Limb (tissue), 2 donors: ENCODE results near the gene SLC26A6.

ENCODE experiments used
- DNase-seq, 2 donors: peaks; one replicate each; pipeline ENCODE4 v3.0.0-alpha.2; 2016; ENCODE audit errors: extremely low spot score in 2 of 2

The SLC26A6 gene

GRCh38 chr3:48661501-48662144 lies 26.4 kb upstream of the SLC26A6 start:
- peak; percentile 36 to 88 for DNase-seq

- DNase-seq, result no peak
Measured at GRCh38 chr3:48660800-48661400, 25.6 kb upstream of the SLC26A6 start.

GRCh38 chr3:48656841-48657281 lies 21.6 kb upstream of the SLC26A6 start:
- DNase-seq, result no peak

GRCh38 chr3:48656061-48656840 lies 21.0 kb upstream of the SLC26A6 start:
- peak; percentile 54 to 84 for DNase-seq

- no peak for DNase-seq
Measured at GRCh38 chr3:48655606-48656005, 20.3 kb upstream of the SLC26A6 start.

- no peak for DNase-seq
Measured at GRCh38 chr3:48655063-48655462, 19.8 kb upstream of the SLC26A6 start.

GRCh38 chr3:48652923-48653715 lies 17.9 kb upstream of the SLC26A6 start:
- no peak for DNase-seq

- DNase-seq, result no peak
Measured at GRCh38 chr3:48651771-48652170, 16.5 kb upstream of the SLC26A6 start.

- DNase-seq, result no peak
Measured at GRCh38 chr3:48650723-48651122, 15.5 kb upstream of the SLC26A6 start.

GRCh38 chr3:48648188-48648850 lies 13.1 kb upstream of the SLC26A6 start:
- DNase-seq, result no peak

GRCh38 chr3:48647714-48648113 lies 12.5 kb upstream of the SLC26A6 start:
- DNase-seq, result no peak

- DNase-seq, result no peak
Measured at GRCh38 chr3:48644898-48645760, 9.9 kb upstream of the SLC26A6 start.

- DNase-seq, result no peak
Measured at GRCh38 chr3:48642605-48643004, 7.3 kb upstream of the SLC26A6 start.

GRCh38 chr3:48641396-48641795 lies 6.1 kb upstream of the SLC26A6 start:
- DNase-seq, result no peak

- no peak for DNase-seq
Measured at GRCh38 chr3:48639944-48640606, 4.8 kb upstream of the SLC26A6 start.

GRCh38 chr3:48637305-48637704 lies 2.0 kb upstream of the SLC26A6 start:
- DNase-seq, result no peak

- no peak for DNase-seq
Measured at GRCh38 chr3:48636149-48636655, 941 bp upstream of the SLC26A6 start.

GRCh38 chr3:48634661-48635221 lies 520 bp downstream of the SLC26A6 start:
- DNase-seq, result peak in 1 of 2 donors; percentile 18

- no peak for DNase-seq
Measured at GRCh38 chr3:48633743-48634142, 1.5 kb downstream of the SLC26A6 start.
